Measurements from ENCODE around the gene EPB42.

- TF ChIP-seq, protein P1, sequence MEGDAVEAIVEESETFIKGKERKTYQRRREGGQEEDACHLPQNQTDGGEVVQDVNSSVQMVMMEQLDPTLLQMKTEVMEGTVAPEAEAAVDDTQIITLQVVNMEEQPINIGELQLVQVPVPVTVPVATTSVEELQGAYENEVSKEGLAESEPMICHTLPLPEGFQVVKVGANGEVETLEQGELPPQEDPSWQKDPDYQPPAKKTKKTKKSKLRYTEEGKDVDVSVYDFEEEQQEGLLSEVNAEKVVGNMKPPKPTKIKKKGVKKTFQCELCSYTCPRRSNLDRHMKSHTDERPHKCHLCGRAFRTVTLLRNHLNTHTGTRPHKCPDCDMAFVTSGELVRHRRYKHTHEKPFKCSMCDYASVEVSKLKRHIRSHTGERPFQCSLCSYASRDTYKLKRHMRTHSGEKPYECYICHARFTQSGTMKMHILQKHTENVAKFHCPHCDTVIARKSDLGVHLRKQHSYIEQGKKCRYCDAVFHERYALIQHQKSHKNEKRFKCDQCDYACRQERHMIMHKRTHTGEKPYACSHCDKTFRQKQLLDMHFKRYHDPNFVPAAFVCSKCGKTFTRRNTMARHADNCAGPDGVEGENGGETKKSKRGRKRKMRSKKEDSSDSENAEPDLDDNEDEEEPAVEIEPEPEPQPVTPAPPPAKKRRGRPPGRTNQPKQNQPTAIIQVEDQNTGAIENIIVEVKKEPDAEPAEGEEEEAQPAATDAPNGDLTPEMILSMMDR (IDR thresholded peaks at IDR 0.05 in 2 of 3, conservative IDR thresholded peaks at IDR 0.05 in 1 of 3; ENCODE audit: borderline replicate concordance in 1 of 3, insufficient read depth in 1 of 3, low read depth in 2 of 3, low read length in 2 of 3) = no peak
- TF ChIP-seq ZFX (IDR thresholded peaks at IDR 0.05) = no peak
- no peak for TF ChIP-seq SIN3A (IDR thresholded peaks at IDR 0.05; ENCODE audit: low read depth)
- no peak for TF ChIP-seq EZH2phosphoT487 (IDR thresholded peaks at IDR 0.05; ENCODE audit: borderline replicate concordance)
- no peak for TF ChIP-seq ELF1 (IDR thresholded peaks at IDR 0.05; ENCODE audit: borderline replicate concordance, low read depth)
- TF ChIP-seq TCF7L2 (IDR thresholded peaks at IDR 0.05; ENCODE audit: borderline replicate concordance, extremely low read depth, insufficient read depth, insufficient read length) = no peak
- TF ChIP-seq CBX3 (IDR thresholded peaks at IDR 0.05; ENCODE audit: low read depth) = no peak
- TF ChIP-seq MAX (IDR thresholded peaks at IDR 0.05) = no peak
- TF ChIP-seq, protein P2, sequence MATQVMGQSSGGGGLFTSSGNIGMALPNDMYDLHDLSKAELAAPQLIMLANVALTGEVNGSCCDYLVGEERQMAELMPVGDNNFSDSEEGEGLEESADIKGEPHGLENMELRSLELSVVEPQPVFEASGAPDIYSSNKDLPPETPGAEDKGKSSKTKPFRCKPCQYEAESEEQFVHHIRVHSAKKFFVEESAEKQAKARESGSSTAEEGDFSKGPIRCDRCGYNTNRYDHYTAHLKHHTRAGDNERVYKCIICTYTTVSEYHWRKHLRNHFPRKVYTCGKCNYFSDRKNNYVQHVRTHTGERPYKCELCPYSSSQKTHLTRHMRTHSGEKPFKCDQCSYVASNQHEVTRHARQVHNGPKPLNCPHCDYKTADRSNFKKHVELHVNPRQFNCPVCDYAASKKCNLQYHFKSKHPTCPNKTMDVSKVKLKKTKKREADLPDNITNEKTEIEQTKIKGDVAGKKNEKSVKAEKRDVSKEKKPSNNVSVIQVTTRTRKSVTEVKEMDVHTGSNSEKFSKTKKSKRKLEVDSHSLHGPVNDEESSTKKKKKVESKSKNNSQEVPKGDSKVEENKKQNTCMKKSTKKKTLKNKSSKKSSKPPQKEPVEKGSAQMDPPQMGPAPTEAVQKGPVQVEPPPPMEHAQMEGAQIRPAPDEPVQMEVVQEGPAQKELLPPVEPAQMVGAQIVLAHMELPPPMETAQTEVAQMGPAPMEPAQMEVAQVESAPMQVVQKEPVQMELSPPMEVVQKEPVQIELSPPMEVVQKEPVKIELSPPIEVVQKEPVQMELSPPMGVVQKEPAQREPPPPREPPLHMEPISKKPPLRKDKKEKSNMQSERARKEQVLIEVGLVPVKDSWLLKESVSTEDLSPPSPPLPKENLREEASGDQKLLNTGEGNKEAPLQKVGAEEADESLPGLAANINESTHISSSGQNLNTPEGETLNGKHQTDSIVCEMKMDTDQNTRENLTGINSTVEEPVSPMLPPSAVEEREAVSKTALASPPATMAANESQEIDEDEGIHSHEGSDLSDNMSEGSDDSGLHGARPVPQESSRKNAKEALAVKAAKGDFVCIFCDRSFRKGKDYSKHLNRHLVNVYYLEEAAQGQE (IDR thresholded peaks at IDR 0.05; ENCODE audit: low read depth) = no peak
- TF ChIP-seq POLR2AphosphoS5 (IDR thresholded peaks at IDR 0.05; ENCODE audit: low read depth, low read length) = no peak
- TF ChIP-seq POLR2A (IDR thresholded peaks at IDR 0.05; ENCODE audit: borderline replicate concordance, extremely low read depth, insufficient read depth, insufficient read length) = no peak
- TF ChIP-seq EZH2 (IDR thresholded peaks at IDR 0.05) = no peak
- no peak for TF ChIP-seq ZBTB33 (IDR thresholded peaks at IDR 0.05; ENCODE audit: extremely low read depth, insufficient replicate concordance, low read length)
Observed at GRCh38 chr15:43184407-43185124, 36.3 kb downstream of the EPB42 start.

All from HCT116 (cell line).